GM08714 (cell line): ENCODE measurements around the gene CISH.

Experiments
- H3K4me3 ChIP-seq: fragments of 200-500 bp; sonication (Bioruptor generic); 2 replicates; pipeline ENCODE4 v1.5.1; 2014; ENCODE audit warnings: mild to moderate bottlenecking, low read length, inconsistent platforms
- ZNF274 ChIP-seq: IDR thresholded peaks from 2 replicates; pipeline ENCODE4 v1.6.1; 2012; ENCODE audit warnings: mild to moderate bottlenecking, low read depth, low read length

CISH gene

GRCh38 chr3:50626401-50626800 is 14.8 kb upstream of the CISH start:
- TF ChIP-seq ZNF274 = no peak

GRCh38 chr3:50625231-50626182 is 13.9 kb upstream of the CISH start:
- TF ChIP-seq ZNF274 = no peak
- no peak overlapping the region for H3K4me3 ChIP-seq

More at GRCh38 chr3:50626401-50626800, 14.8 kb upstream of the CISH start:
- no peak overlapping the region for H3K4me3 ChIP-seq

- no peak for TF ChIP-seq ZNF274
- no peak overlapping the region for H3K4me3 ChIP-seq
Measured at GRCh38 chr3:50624634-50625033, 13.1 kb upstream of the CISH start.

GRCh38 chr3:50623840-50624474 is 12.4 kb upstream of the CISH start:
- no peak overlapping the region for H3K4me3 ChIP-seq
- no peak for TF ChIP-seq ZNF274

- TF ChIP-seq ZNF274 = no peak
- no peak overlapping the region for H3K4me3 ChIP-seq
Measured at GRCh38 chr3:50622881-50623280, 11.3 kb upstream of the CISH start.

GRCh38 chr3:50620820-50621219 is 9.2 kb upstream of the CISH start:
- no peak for TF ChIP-seq ZNF274

GRCh38 chr3:50620420-50620819 is 8.8 kb upstream of the CISH start:
- TF ChIP-seq ZNF274 = no peak
- H3K4me3 ChIP-seq = no peak overlapping the region

More at GRCh38 chr3:50620820-50621219, 9.2 kb upstream of the CISH start:
- no peak overlapping the region for H3K4me3 ChIP-seq

- no peak for TF ChIP-seq ZNF274
- H3K4me3 ChIP-seq = peak overlapping the region; percentile 87; the same call in 1 of the 2 replicates
Measured at GRCh38 chr3:50617911-50618481, 6.4 kb upstream of the CISH start.

- H3K4me3 ChIP-seq = peak within 1 kb of the TSS; percentile 87
- TF ChIP-seq ZNF274 = no peak
Measured at GRCh38 chr3:50617096-50617791, 5.7 kb upstream of the CISH start, which contains the start of gene MAPKAPK3. Gene MAPKAPK3 (plus strand): TSS chr3:50617151. CDS start chr3:50617566, 415 bp downstream.

- TF ChIP-seq ZNF274 = no peak
- peak overlapping the region; percentile 58; the same call in 1 of the 2 replicates for H3K4me3 ChIP-seq
Measured at GRCh38 chr3:50616770-50617095, 5.2 kb upstream of the CISH start.

- no peak for TF ChIP-seq ZNF274
- peak overlapping the region; percentile 58; the same call in 1 of the 2 replicates for H3K4me3 ChIP-seq
Measured at GRCh38 chr3:50616003-50616769, 4.6 kb upstream of the CISH start.

GRCh38 chr3:50615190-50615589 is 3.6 kb upstream of the CISH start:
- TF ChIP-seq ZNF274 = no peak
- H3K4me3 ChIP-seq = no peak overlapping the region

GRCh38 chr3:50612970-50613846 is 1.6 kb upstream of the CISH start:
- H3K4me3 ChIP-seq = no peak overlapping the region
- TF ChIP-seq ZNF274 = no peak
